HG03565 (cell line): ENCODE results near the gene THRAP3.
"Not testable (repeated sequence)": the region's sequence is repeated elsewhere in the genome, so short reads cannot be mapped to it uniquely, and the experiment has no call there.

Experiments used
- ATAC-seq: cut with Tn5 transposase; IDR thresholded peaks from one replicate; pipeline ENCODE4 v1.9.1; 2021; ENCODE audit warnings: mild to moderate bottlenecking, moderate library complexity; ENCODE audit not compliant: unreplicated experiment

THRAP3 gene

DNA sequence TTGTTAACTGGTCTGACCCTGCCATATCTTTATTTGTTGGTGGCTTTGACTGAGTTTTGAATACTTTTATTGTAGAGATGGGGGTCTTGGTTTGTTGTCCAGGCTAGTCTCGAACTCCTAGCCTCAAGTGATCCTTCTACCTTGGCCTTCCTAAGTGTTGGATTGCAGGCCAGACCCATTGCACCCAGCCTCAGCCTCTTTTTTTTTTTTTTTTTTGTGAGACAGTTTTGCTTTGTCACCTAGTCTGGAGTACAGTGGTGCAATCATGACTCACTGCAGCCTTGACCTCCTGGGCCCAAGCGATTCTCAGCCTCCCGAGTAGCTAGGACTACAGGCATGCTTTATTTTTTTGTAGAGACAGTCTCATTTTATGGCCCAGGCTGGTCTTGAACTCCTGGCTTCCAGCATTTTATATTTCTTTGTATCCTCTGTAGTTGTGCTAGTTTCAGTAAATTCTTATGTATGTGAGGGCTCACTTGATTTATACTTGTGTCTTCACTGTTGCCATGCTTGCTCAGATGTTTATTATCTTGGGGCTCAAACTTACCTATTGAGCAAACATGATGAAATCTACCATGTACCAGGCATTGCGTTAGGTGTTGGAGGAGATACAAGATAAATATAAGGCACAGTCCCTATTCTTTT is 24.1 kb downstream of the THRAP3 start:
- ATAC-seq, result no peak

DNA sequence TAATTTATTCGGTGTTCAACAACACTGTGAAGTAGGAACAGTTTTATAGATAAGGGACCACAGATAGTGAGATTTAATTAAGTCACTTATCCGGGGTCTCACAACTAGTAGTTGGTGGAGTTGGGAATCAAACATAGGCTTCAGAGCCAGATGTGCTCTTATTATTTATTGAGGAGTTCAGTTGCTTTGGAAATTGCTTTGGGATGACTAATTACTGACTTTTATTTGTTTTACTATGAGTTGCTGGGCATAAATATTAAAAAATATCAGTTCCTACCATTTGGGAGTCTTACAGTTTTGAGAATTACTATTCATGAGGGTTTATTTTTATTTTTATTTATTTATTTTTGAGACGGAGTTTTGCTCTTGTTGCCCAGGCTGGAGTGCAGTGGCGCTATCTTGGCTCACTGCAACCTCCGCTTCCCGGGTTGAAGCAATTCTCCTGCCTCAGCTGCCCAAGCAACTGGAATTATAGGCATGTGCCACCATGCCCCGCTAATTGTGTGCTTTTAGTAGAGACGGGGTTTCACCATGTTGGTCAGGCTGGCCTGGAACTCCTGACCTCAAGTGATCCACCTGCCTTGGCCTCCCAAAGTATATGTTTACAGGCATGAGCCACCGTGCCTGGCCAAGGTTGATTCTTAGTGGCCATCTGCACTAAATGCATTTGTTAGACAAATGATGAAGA is 27.7 kb downstream of the THRAP3 start:
- ATAC-seq, result no peak

DNA sequence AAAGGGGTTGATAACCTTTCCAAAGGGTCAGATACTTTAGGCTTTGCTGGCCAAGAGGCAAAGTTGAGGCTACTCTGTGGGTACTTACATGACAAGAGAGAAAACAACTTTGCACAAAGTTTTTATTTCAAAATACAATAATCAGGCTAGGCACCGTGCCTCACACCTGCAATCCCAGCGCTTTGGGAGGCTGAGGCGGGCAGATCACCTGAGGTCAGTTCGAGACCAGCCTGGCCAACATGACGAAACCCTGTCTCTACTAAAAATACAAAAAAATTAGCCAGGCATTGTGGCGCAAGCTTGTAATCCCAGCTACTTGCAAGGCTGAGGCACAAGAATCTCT is 28.2 kb downstream of the THRAP3 start:
- ATAC-seq, result not testable (repeated sequence)

DNA sequence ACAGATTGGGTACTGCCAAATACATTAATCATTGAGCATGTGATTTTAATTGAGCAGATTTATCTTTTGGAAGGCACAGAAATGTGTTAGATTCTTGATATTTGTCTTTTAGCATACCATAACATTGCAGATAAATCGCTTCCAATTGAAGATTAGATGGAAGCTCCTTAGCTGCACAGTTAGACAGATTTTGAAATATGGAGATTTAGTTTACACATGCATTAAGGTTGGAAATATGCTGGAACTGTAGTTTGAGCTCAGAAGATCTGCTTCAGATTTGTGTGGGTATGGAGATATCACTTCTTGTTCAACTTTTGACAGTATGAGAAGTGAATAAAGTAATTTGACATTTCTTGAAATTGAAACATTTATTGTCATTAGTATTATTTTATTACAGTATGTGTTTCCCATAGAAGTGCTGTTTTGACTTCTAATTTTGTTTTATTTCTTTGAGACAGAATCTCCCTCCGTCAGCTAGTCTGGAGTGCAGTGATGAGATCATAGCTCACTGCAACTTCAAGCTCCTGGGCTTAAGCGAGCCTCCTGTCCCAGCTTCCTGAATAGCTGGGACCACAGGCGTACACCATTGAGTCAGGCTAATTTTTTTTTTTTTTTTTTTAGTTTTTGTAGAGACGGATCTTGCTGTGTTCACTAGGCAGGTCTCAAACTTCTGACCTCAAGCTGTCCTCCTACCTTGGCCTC is 29.1 kb downstream of the THRAP3 start:
- no peak for ATAC-seq

DNA sequence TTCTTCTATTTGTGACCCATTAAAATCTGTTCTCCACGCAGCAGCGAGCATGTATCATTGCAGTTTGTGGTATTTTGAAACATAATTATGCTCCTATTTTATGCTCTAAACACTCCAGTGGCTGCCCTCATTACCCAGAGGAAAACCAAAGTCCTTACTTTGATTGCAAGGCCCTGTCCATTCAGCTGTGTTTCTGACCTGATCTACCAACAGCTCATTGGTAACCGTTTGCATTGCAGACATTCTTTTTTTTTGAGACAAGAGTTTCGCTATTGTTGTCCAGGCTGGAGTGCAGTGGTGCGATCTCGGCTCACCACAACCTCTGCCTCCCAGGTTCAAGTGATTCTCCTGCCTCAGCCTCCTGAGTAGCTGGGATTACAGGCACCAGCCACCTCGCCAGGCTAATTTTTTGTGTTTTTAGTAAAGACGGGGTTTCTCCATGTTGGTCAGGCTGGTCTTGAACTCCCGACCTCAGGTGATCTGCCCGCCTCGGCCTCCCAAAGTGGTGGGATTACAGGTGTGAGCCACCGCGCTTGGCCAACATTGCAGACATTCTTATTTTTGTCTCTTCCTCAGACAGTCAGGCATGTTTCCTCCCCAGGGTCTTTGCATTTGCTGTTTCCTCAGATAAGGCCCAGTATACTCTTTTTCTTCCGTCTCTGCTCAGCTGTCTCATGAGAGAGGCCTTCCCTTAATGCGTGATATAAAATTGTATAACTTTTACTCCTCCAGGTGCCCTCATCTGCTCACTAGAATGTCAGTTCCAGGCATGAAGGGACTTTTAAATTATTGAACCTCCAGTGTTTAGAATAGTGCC is 32.5 kb downstream of the THRAP3 start:
- no peak for ATAC-seq

DNA sequence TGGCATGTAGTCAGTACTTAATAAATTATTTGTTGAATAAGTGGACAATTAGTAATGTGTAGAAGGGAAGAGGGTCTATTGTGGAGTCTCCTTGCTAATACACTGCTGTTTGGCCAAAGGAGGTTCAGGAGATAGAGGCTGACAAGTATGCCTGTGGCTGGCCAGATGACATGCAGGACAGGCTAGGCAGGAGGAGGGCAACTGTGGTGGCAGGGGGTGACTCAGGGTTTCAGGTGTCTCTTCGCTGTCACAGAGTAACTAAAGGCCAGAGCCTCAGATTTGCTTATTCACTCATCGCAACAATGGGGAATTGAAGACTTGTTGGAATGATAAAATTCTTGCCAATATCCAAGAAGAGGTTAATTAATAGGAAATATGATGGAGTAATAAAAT is 33.1 kb downstream of the THRAP3 start:
- ATAC-seq, result no peak

DNA sequence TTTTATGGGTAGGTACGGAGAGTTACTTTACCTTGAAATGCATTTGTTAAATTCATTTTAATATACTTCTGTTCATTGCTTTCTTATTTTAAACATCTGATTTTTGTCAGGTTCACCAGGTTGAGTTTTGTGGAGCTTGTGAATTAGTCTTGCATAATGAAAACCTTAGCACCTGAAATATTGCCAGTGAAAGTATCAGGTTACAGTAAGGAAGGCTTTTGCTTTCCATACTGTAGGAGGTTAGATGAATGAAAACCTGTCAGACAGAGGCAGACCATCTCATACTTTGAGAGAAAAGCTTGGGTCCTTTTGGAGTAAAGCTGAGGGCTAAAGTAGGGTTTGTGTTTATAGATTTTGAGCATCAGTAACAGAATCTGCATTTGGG is 34.7 kb downstream of the THRAP3 start:
- no peak for ATAC-seq

DNA sequence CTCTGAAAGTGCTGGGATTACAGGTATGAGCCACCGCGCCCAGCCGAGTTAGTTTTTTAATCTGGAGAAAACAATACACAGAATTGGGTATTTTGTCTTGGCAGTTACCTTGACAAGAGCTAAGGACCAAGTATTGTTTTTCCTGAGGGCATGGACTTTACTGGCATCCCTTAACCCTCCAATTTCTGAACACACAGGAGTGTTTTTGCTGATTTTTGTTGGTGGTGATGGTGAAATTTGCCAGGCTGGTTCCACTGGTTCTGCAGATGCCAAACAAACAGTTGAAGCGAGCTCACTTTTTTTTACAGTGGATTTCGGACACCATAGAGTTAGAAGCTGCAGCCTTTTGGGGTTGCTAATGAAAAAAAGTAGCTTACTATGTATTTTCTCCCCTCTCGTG is 44.7 kb downstream of the THRAP3 start:
- ATAC-seq, result no peak

DNA sequence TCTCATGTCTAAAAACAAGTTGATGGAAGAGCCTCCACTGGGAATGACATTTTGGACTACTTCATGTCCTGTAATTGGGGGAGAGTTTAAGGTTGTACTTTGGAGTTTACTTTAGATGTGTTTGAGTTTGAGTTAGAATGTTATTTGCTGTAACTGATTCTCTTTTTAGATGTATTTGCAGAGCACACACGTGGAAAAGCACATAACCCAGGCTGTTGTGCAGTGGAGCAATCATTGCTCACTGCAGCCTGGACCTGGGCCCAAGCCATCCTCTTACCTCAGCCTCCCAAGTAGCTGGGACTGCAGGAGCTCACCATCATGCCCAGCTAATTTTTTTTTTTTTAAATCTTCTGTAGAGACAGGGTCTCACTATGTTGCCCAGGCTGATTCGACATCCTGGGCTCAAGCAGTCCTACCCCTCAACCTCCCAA is 45.2 kb downstream of the THRAP3 start:
- no peak for ATAC-seq

DNA sequence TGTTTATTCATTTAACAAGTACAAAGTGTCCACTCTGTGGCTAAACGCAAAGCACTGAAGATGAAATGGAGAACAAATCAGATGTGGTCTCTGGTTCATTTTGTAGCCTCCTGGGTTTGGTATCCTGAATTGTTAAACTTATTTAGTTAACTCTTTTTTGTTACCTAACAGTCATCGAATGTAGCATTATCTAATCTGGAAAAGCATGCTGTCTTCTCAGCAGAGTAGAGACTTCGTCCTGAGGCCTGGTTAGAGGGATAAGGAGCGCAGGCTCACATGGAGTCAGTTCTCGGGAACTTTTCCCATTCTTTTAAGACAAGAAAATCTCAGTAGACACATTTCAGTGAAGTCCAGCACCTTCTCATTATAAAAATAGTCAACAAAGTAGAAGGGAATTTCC is 48.8 kb downstream of the THRAP3 start:
- no peak for ATAC-seq

DNA sequence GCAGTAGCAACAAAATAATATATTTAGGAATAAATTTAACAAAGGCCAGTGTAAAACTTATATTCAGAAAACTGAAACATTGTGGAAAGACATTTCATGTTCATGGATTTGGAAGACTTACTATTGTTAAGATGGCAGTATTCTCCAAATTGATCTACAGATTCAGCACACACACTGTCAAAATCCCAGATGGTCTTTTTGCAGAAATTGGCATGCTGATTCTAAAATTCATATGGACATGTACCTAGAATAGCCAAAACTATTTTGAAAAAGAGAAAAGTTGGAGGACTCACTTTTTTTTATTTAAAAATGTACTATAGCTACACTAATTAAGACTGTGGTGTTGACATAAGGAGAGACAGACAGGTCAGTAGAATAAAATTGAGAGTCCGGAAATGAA is 50.0 kb downstream of the THRAP3 start:
- ATAC-seq, result no peak

DNA sequence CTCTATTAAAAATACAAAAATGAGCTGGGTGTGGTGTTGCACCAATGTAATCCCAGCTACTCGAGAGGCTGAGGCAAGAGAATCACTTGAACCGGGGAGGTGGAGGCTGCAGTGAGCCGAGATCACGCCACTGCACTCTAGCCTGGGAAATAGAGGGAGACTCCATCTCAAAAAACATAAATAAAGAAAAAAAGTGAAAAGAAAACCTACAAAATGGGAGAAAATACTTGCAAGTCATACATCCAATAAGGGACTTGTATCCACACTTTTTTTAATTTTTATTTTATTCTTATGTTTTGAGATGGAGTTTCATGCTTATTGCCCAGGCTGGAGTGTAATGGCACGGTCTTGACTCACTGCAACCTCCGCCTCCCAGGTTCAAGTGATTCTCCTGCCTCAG is 52.4 kb downstream of the THRAP3 start:
- ATAC-seq, result no peak

DNA sequence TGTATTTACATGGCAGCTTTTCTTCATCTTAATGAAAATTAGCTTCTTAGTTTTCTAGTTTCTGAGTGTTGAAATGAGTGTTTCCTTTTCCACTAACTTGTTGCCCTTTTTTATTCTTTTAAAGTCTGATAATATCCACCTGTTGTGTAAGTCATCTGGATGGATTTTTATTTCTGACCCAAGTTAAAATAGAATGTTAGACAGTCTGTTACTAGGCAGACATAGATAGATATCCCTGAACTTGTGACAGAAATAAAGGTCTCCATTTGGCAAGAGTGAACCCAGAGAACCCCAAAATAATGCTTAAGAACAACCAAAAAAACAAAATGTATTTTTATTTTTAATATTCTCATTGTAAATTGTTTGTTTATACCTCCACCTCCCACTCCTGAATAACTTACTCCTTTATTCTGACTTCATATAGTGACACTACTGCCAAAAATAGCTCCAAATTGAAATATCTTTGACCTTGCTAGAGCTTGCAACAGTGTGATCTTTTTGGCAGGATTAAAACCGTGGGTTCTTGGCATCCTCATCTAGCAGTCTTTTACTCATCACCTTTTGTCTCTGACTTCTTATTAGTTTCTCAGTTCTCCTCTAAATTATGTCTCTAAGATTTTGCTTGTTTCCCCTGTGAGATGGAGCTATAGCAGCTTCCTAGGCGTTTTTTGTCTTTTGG is 55.0 kb downstream of the THRAP3 start:
- ATAC-seq, result no peak

DNA sequence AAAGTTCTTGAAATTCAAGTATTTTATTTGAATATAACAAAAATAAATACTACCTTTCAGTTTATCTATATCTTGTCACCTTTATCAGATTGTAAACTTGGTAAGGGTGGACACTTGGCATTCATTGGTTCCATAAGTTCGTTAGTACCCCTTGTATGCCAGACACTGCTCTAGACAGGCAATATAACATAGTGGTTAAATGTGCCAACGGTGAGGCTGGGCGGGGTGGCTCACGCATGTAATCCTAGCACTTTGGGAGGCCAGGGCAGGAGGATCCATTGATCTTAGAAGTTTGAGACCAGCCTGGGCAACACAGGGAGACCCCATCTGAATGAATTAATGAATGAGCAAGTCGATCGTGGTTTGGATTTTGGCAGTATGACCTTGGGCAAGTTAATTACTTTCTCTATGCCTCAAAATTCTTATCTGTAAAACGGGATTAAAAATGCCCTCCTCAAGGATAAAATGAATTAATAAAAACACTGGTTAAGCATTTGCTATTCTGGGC is 55.6 kb downstream of the THRAP3 start:
- ATAC-seq, result no peak

DNA sequence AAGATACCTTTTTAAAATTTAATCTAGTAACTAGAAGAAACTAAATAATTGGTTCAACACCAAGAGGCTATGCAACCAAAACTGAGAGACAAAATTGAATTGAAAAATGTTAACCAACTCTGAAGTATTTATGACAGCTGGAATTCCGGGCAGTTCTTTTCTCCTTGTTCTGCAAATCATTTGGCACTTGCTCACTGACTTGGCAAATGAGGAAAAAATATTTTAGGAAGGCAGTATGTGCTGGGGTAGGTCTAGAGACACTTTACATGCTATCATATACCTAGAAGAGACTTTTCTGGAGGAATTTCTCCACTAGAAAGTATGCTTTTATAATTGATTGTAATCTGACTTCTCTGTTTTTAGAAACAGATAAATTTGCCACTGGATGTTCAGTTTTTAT is 59.8 kb downstream of the THRAP3 start:
- no peak for ATAC-seq

DNA sequence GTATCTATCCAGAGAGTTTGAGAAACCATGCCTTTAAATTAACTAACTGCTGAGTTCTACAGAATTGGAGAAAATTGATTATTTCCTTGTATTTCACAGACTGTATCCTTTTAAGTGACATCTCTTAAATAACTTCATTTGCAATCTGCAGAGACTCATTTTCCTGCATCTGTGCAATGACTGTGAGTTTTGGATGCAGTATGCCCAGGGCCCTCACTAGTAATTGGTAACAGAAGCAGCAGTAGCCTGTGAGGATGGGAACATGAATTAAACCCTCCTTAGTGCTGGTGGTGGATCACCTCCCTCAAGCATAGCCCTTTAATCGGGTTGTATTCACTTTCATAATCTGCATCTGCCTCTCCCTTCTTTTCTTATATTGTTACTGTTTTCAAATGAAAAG is 60.3 kb downstream of the THRAP3 start:
- no peak for ATAC-seq

DNA sequence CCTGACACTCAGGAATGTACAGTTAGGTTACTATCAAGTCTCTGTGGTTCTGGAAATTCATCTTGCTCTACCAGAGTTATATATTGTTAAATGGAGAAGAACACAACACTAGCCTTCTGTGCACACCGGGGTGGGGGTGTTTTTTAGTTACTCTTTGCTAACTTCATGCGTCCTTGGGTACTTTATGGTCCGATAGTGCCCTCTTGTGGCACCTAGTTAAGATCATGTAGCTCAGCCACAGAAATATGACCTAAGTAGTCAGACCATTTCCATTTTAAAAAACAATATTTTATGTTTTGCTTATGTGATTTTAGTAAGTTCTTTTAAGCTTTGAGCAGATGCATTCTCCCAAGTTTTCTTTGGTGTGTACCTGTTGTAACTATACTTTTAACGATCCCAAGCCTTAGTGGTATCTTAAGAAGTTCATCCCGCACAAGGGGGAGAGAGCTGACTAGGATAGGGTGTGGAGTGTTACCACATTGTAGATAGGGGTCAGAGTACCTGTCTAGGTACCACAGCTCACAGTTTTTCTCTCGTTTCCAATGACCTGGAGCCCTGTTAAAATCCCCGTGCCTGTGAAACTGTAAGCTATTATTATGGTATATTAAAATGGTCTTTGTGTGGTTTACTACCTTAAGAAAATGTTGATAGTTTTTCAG is 61.3 kb downstream of the THRAP3 start:
- ATAC-seq, result no peak

DNA sequence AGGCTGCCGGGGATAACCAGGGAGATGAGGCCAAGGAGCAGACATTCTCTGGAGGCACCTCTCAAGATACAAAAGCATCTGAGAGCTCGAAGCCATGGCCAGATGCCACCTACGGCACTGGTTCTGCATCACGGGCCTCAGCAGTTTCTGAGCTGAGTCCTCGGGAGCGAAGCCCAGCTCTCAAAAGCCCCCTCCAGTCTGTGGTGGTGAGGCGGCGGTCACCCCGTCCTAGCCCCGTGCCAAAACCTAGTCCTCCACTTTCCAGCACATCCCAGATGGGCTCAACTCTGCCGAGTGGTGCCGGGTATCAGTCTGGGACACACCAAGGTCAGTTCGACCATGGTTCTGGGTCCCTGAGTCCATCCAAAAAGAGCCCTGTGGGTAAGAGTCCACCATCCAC is 62.6 kb downstream of the THRAP3 start:
- no peak for ATAC-seq

DNA sequence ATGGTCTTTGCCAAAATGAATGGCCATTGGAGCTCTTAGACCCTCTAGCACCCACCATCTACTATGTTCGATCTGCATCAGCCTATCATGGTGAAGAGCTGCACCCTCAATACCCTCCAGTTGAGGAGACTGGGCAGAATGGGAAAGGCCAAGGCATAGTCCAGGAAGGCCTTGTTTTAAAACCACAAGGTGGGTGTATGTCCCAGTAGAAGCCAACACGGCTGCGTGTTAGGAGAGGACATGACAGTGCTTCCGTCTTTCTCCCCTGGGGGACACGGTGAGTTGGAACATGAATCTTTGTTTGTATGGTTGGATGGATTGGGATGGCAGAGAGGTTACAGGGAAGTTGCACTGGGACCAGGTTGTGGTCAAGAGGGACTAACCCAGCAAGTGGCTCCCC is 63.4 kb downstream of the THRAP3 start:
- no peak for ATAC-seq

DNA sequence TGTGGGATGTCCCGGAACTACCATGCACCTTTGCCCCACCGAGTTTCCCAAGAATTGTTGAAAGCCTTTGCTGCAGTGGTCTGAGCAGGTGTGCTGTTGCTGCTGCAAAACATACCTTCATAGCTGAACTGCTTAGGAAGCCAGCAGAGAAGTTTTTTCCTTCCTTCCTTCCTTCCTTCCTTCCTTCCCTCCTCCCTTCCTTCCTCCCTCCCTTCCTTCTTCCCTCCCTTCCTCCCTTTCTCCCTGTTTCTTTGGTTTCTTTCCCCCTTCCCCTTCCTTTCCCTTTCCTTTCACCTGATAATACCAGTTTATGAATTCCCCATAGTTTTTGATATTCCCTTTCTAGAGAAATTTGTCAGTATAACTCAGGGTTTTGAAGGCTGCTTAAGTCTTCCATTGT is 71.1 kb downstream of the THRAP3 start:
- ATAC-seq, result no peak
